Measurements from ENCODE around the gene CABLES1. TPM values are rescaled to one million over a fixed set of nuclear protein-coding genes. Genes with fewer than 3 reads are reported as not detected.

The CABLES1 gene
- total RNA-seq, 1 donor from 2014 or later, result 30.3 TPM

- peak in 1 of 2 donors; percentile 26 for DNase-seq (ENCODE audit: low read depth in 2 of 2)
Measured at GRCh38 chr18:23166891-23167541, 31.7 kb downstream of the CABLES1 start.

- DNase-seq (ENCODE audit: low read depth in 2 of 2), result no peak
Measured at GRCh38 chr18:23169673-23170044, 34.4 kb downstream of the CABLES1 start.

DNA sequence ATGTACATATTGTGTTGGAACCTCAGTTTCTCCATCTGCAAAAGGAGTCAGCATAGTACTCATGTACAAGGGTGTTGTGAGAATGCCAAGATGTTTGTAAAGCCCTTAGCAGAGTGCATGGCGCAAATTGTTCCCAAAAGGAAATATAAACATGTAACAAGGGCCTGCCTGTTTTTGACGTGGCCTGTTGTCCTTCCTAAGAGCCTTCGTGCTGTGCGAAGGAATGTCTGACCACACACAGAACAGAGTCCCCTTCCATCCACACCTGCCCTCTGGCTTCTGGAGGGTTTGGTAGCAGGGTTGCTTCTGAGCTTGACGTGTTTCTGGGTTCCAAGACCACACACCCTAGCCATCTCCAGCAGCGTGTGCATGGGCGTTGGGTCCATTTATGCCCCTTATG lies 34.9 kb downstream of the CABLES1 start:
- no peak for DNase-seq (ENCODE audit: low read depth in 2 of 2)

DNA sequence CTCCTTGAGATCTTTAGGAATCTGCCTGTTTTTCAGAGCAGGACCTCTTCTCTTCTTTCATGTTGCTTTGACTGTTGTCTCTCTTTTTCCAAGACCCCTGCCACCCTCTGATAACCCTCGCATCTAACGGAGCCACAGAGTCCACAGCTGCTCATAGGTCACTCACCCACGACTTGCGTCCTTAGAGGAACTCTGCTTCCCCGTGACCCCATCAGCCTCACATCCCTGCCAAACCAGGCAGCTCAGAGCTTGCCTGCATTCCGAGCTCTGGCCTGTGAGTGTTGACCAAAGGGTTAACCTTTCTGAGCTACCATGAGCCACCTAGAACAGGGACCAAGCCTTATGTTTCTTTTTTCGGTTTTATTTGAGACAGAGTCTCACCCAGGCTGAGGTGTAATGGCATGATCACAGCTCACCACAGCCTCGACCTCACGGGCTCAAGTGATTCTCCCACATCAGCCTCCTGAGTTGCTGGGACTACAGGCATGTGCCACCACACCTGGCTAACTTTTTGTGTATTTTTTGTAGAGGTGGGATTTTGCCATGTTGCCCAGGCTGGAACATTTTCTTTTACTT lies 36.4 kb downstream of the CABLES1 start:
- no peak for DNase-seq (ENCODE audit: low read depth in 2 of 2)

DNA sequence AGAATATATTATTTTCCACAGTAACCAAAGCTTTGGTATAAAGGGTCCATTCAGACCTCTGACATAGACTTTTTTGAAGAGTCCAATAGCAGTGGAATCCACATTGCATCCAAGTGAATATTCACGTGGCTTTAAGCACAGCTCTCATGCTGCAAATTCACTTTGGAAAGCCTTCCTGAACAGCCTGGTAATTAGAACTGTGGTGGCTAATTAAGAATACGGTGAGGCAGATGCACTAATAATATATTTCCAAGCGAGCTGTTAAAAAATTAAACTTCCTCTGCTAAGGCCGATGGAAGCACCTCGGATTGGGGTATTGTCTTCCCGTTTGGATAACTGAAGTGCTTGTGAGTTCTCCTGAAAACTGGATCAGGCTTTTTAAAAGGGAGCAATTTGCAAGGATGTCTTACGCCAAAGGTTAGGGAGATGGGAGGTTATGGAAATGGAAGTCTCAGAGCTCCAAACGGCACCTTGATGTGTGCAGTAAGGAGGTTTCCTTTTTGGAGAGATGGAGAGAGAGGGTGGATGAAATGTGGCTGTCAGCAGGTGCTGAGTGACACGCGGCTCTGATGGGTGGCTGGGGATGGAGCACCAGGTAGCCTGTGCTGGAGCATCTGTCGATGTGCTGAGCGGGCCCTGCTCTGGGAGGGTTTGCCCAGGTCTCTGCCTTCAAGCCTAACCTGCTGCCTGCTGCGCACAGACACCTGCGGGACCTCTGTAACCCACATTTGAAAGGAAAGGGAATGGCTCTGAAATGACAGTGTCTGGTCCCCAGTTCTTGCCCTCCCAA lies 37.5 kb downstream of the CABLES1 start:
- no peak for DNase-seq (ENCODE audit: low read depth in 2 of 2)

- no peak for DNase-seq (ENCODE audit: low read depth in 2 of 2)
Measured at GRCh38 chr18:23173912-23174311, 38.6 kb downstream of the CABLES1 start.

DNA sequence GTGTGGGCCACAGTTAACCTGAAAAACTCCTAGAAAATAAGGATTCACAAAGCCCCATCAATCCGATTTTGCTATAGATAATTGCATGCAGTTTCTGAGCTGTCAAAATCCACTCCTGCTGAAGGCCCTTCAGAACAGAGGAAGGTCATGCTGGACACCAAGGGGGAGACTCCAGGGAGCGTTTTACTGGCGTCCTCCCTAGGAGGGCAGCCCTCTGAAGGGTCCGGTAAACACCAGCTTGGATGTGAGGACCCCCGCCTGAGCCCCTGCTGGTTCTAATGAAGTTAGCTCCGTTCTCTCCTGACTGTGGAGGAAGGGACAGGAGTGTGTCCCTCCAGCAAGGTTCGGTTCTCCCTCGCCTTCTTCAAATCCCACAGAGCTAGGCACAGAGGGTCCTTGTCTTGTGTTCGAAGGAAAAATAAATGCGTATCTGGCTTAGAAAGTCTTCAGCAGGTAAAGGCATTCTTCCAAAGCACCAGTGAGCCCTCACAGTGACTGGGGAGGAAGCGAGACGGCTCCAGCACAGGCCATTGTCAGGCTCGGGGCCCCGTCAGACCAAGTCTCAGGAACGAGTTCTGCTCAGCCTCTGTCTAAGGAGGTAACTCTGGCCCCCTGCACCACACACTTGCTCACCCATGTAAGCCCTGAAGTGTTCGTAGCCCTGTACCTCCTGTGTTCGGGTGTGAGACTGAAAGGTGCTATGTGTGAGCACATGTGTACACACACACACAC lies 41.6 kb downstream of the CABLES1 start:
- no peak for DNase-seq (ENCODE audit: low read depth in 2 of 2)

GRCh38 chr18:23177433-23178072 lies 42.3 kb downstream of the CABLES1 start:
- DNase-seq (ENCODE audit: low read depth in 2 of 2), result no peak

DNA sequence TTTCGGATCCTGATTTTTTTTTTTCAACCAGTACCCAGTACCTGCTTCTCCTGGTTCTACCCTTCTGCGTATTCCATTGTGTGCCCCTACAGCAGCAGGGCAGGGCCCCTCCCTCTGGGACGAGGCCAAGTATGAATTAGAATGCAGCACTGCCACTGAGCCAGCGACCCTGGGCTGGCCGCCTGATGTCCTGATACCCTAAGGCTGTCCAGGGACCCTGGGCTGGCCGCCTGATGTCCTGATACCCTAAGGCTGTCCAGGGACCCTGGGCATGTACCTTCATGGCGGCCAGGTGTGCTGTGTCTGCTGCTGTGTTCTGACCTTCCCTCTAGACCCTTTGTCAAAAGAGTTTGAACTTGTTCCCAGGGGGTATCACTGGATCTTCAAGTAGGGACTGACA lies 42.9 kb downstream of the CABLES1 start:
- no peak for DNase-seq (ENCODE audit: low read depth in 2 of 2)

DNA sequence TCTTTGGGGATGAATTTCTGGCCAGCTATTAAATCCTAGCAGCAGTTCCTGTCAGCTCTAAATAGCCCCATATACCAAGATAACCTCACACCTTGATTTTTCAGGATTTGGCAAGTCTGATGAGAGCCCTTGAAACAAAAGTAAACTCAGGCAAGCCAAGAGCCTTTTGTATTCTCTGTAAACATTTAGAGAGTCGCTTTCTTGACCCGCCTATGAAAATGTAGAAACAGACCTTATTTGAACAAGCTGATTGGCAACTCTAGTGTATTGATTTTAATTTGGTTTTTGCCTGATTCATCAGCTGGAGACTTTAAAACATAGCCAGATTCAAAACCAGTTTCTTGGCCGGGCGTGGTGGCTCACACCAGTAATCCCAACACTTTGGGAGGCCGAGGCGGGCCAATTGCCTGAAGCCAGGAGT lies 43.4 kb downstream of the CABLES1 start:
- no peak for DNase-seq (ENCODE audit: low read depth in 2 of 2)

GRCh38 chr18:23179416-23179815 lies 44.1 kb downstream of the CABLES1 start:
- no peak for DNase-seq (ENCODE audit: low read depth in 2 of 2)

GRCh38 chr18:23181547-23181946 lies 46.3 kb downstream of the CABLES1 start:
- no peak for DNase-seq (ENCODE audit: low read depth in 2 of 2)

DNA sequence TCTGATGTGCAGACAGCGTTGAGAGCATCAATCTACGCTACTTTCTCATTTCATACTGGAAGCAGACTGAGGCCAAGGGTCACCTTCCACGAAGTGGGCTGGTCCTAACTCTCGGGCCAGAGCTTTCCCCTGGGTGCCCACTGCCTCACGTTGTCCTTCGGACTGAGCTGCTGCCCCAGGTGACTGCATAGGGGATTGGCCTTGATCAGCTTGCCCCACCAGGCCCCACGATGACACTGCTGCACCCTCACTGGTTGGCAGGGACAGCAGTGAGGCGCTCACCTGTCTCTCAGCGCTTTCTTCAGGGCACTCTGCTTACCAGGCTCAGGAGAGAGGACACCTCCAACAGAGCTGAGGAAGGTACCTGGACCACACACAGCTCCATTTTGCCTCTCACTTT lies 47.3 kb downstream of the CABLES1 start:
- no peak for DNase-seq (ENCODE audit: low read depth in 2 of 2)

DNA sequence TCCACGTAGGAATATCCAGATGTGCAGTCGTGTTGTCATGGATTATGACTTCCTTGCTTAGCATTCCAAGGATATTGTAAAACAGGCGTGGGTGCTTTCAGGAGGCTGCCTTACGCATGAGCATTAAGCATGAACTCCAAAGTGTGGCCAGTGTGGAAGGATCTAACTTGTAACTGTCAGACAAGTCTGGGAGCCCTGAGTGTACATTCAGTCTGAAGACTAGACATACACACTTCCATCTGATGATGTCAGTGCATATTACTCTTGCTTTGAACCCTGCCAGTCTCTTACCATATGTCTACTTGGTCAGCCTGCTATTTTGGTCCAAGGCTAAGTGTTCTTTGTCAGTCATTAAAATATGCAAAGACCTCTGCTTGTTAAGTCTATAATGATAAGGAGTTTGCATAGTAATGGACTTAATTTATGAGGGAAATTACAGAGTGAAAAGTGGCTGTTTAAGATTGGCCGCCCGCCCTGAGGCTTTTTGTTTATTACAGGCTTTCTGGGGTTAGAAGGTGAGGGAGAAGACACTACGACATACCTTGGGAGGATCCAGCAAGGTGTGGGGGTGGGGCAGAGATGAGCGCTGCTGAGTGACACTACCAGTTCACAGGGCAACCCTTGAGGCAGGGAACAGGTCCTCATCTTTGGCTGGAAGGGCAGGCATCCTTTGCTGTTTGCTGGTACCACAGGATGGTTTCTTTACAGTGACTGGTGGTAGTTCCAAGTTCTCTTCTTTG lies 48.3 kb downstream of the CABLES1 start:
- DNase-seq (ENCODE audit: low read depth in 2 of 2), result no peak

- no peak for DNase-seq (ENCODE audit: low read depth in 2 of 2)
Measured at GRCh38 chr18:23186781-23187180, 51.5 kb downstream of the CABLES1 start.

- no peak for DNase-seq (ENCODE audit: low read depth in 2 of 2)
Measured at GRCh38 chr18:23188068-23188760, 52.9 kb downstream of the CABLES1 start.

GRCh38 chr18:23189099-23189498 lies 53.8 kb downstream of the CABLES1 start:
- no peak for DNase-seq (ENCODE audit: low read depth in 2 of 2)

- DNase-seq (ENCODE audit: low read depth in 2 of 2), result no peak
Measured at GRCh38 chr18:23189768-23190661, 54.7 kb downstream of the CABLES1 start.

GRCh38 chr18:23191232-23191631 lies 55.9 kb downstream of the CABLES1 start:
- no peak for DNase-seq (ENCODE audit: low read depth in 2 of 2)
